ENCODE data around the gene POLR1E. TPM values are rescaled to one million over a fixed set of nuclear protein-coding genes. Genes with fewer than 3 reads are reported as not detected.
A peak's percentile ranks its signal among the peaks of the same experiment; 100 is the strongest.

POLR1E gene
- polyA plus RNA-seq, 3 donors: 2.3 to 4.1 (median 2.4) TPM

GRCh38 chr9:37550781-37551180 is 65.0 kb downstream of the POLR1E start:
- no peak for DNase-seq
- Mint-ChIP-seq H3K36me3 (no peaks in the 10 kb centered on the region), H3K9me3 (peaks cover 0 to 3% (median 0%) of the 10 kb centered on the region in 7 donors), H3K4me3 (no peak overlapping the region), H3K27me3 (ENCODE audit: low read depth in 3 of 3) (peaks cover 0 to 2% (median 2%) of the 10 kb centered on the region in 3 donors), H3K27ac (no peak overlapping the region), H3K4me1 (no peaks in the 10 kb centered on the region)
- Histone ChIP-seq H3K4me1 (ENCODE audit: control insufficient read depth in 1 of 2, insufficient read depth in 2 of 2, low read length in 2 of 2) (no peaks in the 10 kb centered on the region), H3K79me2 (ENCODE audit: insufficient read depth, low read length) (no peaks in the 10 kb centered on the region), H2AFZ (ENCODE audit: insufficient read depth, low read depth, low read length, poor library complexity, severe bottlenecking) (no peak overlapping the region), H3K9ac (ENCODE audit: insufficient read depth, low read length, poor library complexity, severe bottlenecking) (no peak overlapping the region), H3K27me3 (ENCODE audit: control insufficient read depth in 2 of 2, insufficient read depth in 2 of 2, low read length in 2 of 2) (no peaks in the 10 kb centered on the region), H3K4me2 (replicated peaks; ENCODE audit: extremely low read depth, low read length, poor library complexity, severe bottlenecking) (no peak overlapping the region), H4K20me1 (ENCODE audit: insufficient read depth, low read length) (no peaks in the 10 kb centered on the region), H3K27ac (ENCODE audit: low read depth in 1 of 2, low read length in 2 of 2) (no peak overlapping the region), H3K36me3 (replicated peaks in 1 of 2; ENCODE audit: control insufficient read depth in 1 of 2, insufficient read depth in 2 of 2, low read length in 2 of 2) (no peaks in the 10 kb centered on the region), H3K9me3 (replicated peaks in 1 of 2; ENCODE audit: control insufficient read depth in 1 of 2, insufficient read depth in 1 of 2, low read length in 2 of 2) (no peaks in the 10 kb centered on the region), H3K4me3 (replicated peaks in 1 of 3; ENCODE audit: low read depth in 2 of 3, low read length in 3 of 3) (no peak overlapping the region)
- TF ChIP-seq CTCF (IDR thresholded peaks at IDR 0.05): no peak
- WGBS (ENCODE audit: insufficient coverage): 83% methylated on average over 1 of the region's 1 CpG
- intact Hi-C loops (cut with micrococcal nuclease): loop anchor here in 1 of 2 donors (5.0 kb wide), 1 partner anchor 52 kb away; no protein-coding TSS in a partner anchor

GRCh38 chr9:37551468-37551867 is 65.7 kb downstream of the POLR1E start:
- no peaks in the 10 kb centered on the region for H3K79me2 ChIP-seq (ENCODE audit: insufficient read depth, low read length)
- H3K27ac Mint-ChIP-seq: peak overlapping the region in 1 of 7 donors; percentile 44
- no peaks in the 10 kb centered on the region for H3K36me3 ChIP-seq (replicated peaks in 1 of 2; ENCODE audit: control insufficient read depth in 1 of 2, insufficient read depth in 2 of 2, low read length in 2 of 2)
- H3K9me3 ChIP-seq (replicated peaks in 1 of 2; ENCODE audit: control insufficient read depth in 1 of 2, insufficient read depth in 1 of 2, low read length in 2 of 2): no peaks in the 10 kb centered on the region
- no peaks in the 10 kb centered on the region for H3K4me1 ChIP-seq (ENCODE audit: control insufficient read depth in 1 of 2, insufficient read depth in 2 of 2, low read length in 2 of 2)
- H4K20me1 ChIP-seq (ENCODE audit: insufficient read depth, low read length): no peaks in the 10 kb centered on the region
- H3K36me3 Mint-ChIP-seq: no peaks in the 10 kb centered on the region
- no peaks in the 10 kb centered on the region for H3K4me1 Mint-ChIP-seq
- DNase-seq: no peak
- 86% methylated on average over 2 of the region's 3 CpGs for WGBS (ENCODE audit: insufficient coverage)
- H3K9ac ChIP-seq (ENCODE audit: insufficient read depth, low read length, poor library complexity, severe bottlenecking): no peak overlapping the region
- H3K4me3 Mint-ChIP-seq: no peak overlapping the region
- no peak overlapping the region for H2AFZ ChIP-seq (ENCODE audit: insufficient read depth, low read depth, low read length, poor library complexity, severe bottlenecking)
- H3K9me3 Mint-ChIP-seq: peaks cover 0 to 3% (median 0%) of the 10 kb centered on the region in 7 donors
- H3K4me2 ChIP-seq (replicated peaks; ENCODE audit: extremely low read depth, low read length, poor library complexity, severe bottlenecking): no peak overlapping the region
- no peak for TF ChIP-seq CTCF (IDR thresholded peaks at IDR 0.05)
- intact Hi-C loops (cut with micrococcal nuclease): loop anchor here in 1 of 2 donors (5.0 kb wide), 1 partner anchor 51 kb away; no protein-coding TSS in a partner anchor
- H3K27me3 ChIP-seq (ENCODE audit: control insufficient read depth in 2 of 2, insufficient read depth in 2 of 2, low read length in 2 of 2): no peaks in the 10 kb centered on the region
- no peak overlapping the region for H3K4me3 ChIP-seq (replicated peaks in 1 of 3; ENCODE audit: low read depth in 2 of 3, low read length in 3 of 3)
- no peak overlapping the region for H3K27ac ChIP-seq (ENCODE audit: low read depth in 1 of 2, low read length in 2 of 2)
- H3K27me3 Mint-ChIP-seq (ENCODE audit: low read depth in 3 of 3): peaks cover 0 to 2% (median 2%) of the 10 kb centered on the region in 3 donors
